ENCODE results near the gene PAK2. TPM values are rescaled to one million over a fixed set of nuclear protein-coding genes. Genes with fewer than 3 reads are reported as not detected.
"Not testable (repeated sequence)": the region's sequence is repeated elsewhere in the genome, so short reads cannot be mapped to it uniquely, and the experiment has no call there.

The PAK2 gene
- total RNA-seq, 3 donors from 2014 or later = 50.6 to 74.7 (median 69.6) TPM

DNA sequence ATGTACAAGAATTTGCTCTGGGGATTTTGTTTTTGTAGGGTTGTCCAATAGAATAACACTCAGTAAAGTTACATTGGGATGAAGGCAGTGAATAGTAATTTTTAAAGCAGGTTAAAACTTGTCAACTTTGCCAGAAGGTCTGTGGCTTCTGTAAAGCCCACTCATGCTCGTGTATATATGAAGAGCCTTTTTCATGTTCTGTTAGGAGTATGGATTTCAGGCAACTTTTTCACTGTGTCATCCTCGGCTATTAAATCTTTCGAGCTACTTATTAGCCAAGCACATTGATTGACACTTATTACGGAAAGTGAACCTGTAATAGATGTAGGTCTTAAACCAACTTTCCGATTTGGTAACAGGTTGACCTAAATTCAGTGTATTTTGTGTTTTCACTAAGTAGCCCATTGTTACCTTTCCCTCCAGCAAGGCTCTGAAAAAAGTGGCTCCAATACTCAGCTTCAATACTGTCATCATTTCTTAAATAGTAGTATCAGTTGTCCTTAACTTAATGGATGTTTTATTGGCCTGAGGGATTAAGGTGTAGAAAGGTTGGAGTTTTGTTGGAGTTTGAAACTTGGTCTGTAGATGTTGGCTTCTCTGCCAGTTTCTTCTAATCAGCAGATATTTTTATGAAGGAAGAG is 1.7 kb downstream of the PAK2 start:
- no peak for DNase-seq
- H3K36me3 ChIP-seq (ENCODE audit: low read depth) = no peaks in the 10 kb centered on the region
- peaks cover 11% of the 10 kb centered on the region for H3K4me1 ChIP-seq (ENCODE audit: low read depth)
- TF ChIP-seq, protein P1, sequence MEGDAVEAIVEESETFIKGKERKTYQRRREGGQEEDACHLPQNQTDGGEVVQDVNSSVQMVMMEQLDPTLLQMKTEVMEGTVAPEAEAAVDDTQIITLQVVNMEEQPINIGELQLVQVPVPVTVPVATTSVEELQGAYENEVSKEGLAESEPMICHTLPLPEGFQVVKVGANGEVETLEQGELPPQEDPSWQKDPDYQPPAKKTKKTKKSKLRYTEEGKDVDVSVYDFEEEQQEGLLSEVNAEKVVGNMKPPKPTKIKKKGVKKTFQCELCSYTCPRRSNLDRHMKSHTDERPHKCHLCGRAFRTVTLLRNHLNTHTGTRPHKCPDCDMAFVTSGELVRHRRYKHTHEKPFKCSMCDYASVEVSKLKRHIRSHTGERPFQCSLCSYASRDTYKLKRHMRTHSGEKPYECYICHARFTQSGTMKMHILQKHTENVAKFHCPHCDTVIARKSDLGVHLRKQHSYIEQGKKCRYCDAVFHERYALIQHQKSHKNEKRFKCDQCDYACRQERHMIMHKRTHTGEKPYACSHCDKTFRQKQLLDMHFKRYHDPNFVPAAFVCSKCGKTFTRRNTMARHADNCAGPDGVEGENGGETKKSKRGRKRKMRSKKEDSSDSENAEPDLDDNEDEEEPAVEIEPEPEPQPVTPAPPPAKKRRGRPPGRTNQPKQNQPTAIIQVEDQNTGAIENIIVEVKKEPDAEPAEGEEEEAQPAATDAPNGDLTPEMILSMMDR (IDR thresholded peaks at IDR 0.05) = no peak
- intact Hi-C loops (cut with DNase I, micrococcal nuclease) = no loop called here
- ATAC-seq = no peak
- H3K4me3 ChIP-seq = no peak overlapping the region
- H3K9me3 ChIP-seq = no peaks in the 10 kb centered on the region

DNA sequence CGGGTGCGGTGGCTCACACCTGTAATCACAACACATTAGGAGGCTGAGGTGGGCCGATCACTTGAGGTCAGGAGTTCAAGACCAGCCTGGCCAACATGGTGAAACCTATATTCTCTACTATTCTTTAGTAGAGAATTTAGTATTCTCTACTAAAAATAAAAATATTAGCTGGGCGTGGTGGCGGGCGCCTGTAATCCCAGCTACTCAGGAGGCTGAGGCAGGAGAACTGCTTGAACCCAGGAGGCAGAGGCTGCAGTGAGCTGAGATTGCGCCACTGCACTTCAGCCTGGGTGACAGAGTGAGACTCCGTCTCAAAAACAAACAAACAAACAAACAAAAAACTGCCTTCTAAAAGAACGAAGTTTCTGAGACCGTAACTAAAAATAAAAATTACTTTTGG is 3.9 kb downstream of the PAK2 start:
- ATAC-seq; H3K4me3 ChIP-seq; DNase-seq; H3K36me3 ChIP-seq (ENCODE audit: low read depth); H3K9me3 ChIP-seq; intact Hi-C loops (cut with DNase I, micrococcal nuclease): not testable (repeated sequence)
- peaks cover 11% of the 10 kb centered on the region for H3K4me1 ChIP-seq (ENCODE audit: low read depth)

DNA sequence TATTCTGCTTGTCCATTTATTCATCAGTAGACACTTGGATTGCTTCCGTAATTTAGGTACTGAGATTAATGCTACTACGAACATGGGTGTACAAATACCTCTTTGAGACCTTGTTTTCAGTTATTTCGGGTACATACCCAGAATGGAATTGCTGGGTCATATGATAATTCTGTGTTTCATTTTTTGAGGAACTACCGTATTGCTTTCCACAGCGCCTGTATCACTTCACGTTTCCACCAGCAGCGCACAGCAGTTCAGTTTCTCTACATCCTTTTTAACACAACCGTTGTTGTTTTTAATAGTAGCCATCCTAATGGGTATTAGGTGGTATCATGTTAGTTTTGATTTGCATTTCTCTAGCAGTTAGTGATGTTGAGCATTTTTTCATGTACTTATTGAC is 9.5 kb downstream of the PAK2 start:
- Histone ChIP-seq H3K36me3 (ENCODE audit: low read depth) (no peaks in the 10 kb centered on the region), H3K4me1 (ENCODE audit: low read depth) (peaks cover 7% of the 10 kb centered on the region), H3K9me3 (no peaks in the 10 kb centered on the region), H3K4me3 (no peak overlapping the region)
- DNase-seq (no peak), ATAC-seq (no peak)
- intact Hi-C loops (cut with DNase I, micrococcal nuclease) = no loop called here
- TF ChIP-seq, protein P1 (IDR thresholded peaks at IDR 0.05) = no peak

GRCh38 chr3:196753201-196753600 is 13.5 kb downstream of the PAK2 start:
- Histone ChIP-seq H3K36me3 (ENCODE audit: low read depth) (no peaks in the 10 kb centered on the region), H3K4me1 (ENCODE audit: low read depth) (peaks cover 19% of the 10 kb centered on the region), H3K9me3 (peaks cover 5% of the 10 kb centered on the region), H3K4me3 (no peak overlapping the region)
- intact Hi-C loops (cut with DNase I, micrococcal nuclease) = no loop called here
- TF ChIP-seq, protein P1 (IDR thresholded peaks at IDR 0.05) = no peak
- ATAC-seq (no peak), DNase-seq (no peak)

DNA sequence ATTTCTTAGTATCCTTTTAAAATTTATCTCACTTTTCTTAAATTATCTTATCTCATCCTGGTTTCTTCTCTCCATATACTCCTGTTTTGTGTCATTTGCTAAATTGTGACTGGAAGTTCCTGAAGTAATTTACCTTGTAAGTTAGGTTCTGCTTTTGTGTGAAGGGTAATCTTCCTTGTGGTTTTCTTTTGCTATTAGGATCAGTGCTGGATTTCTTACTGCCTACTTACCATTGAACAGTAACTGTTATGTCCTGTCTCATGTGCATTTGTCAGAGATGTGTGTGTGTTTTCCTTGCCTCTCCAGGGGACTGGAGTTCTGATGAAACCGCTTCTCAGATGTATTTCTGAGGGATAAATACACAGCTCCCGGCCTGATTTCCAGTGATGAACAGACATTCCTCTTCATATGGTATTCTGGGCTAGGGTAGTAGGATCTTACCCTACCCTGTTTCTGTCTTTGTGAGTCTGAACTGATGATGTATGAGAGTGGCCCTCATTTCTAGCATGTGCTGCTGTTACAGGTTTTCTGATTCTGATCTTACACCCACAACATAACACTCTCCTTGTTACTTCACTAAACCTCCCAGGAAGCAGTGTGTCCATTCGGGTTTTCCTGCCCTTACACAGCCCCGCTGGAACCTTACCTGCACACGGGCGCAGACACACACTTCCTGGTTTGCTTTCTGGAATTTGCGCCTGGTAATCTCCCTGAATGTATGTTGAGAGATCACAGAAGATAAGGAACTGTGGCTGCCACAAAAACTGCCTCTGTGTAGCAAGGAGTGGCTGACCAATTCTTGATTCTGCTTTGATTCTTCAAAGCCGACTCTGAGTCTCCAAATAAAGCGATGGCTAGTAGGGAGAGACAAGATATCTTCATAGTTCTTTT is 14.7 kb downstream of the PAK2 start:
- TF ChIP-seq, protein P1 (IDR thresholded peaks at IDR 0.05) = no peak
- peaks cover 19% of the 10 kb centered on the region for H3K4me1 ChIP-seq (ENCODE audit: low read depth)
- peak in 2 of 3 donors; percentile 61 to 62 for DNase-seq
- peaks cover 5% of the 10 kb centered on the region for H3K9me3 ChIP-seq
- no peaks in the 10 kb centered on the region for H3K36me3 ChIP-seq (ENCODE audit: low read depth)
- ATAC-seq = peak; percentile 98
- intact Hi-C loops (cut with DNase I, micrococcal nuclease) = no loop called here
- H3K4me3 ChIP-seq = no peak overlapping the region

GRCh38 chr3:196756732-196757131 is 17.1 kb downstream of the PAK2 start:
- Histone ChIP-seq H3K4me1 (ENCODE audit: low read depth) (peaks cover 19% of the 10 kb centered on the region), H3K9me3 (peaks cover 5% of the 10 kb centered on the region), H3K4me3 (no peak overlapping the region), H3K36me3 (ENCODE audit: low read depth) (no peaks in the 10 kb centered on the region)
- ATAC-seq = no peak
- TF ChIP-seq, protein P1 (IDR thresholded peaks at IDR 0.05) = no peak
- intact Hi-C loops (cut with DNase I, micrococcal nuclease) = no loop called here
- no peak for DNase-seq

Data from mucosa of descending colon (tissue), 3 donors.